Measurements from ENCODE around the gene CALR. TPM values are rescaled to one million over a fixed set of nuclear protein-coding genes. Genes with fewer than 3 reads are reported as not detected.
"Not testable (repeated sequence)": the region's sequence is repeated elsewhere in the genome, so short reads cannot be mapped to it uniquely, and the experiment has no call there.

The CALR gene
- total RNA-seq, 2 donors from 2014 or later: 873 to 1,303 TPM

- Mint-ChIP-seq H3K27ac (peak overlapping the region; percentile 97), H3K9me3 (no peaks in the 10 kb centered on the region), H3K4me1 (peaks cover 22% of the 10 kb centered on the region), H3K27me3 (ENCODE audit: insufficient read depth) (peaks cover 3% of the 10 kb centered on the region), H3K36me3 (ENCODE audit: low read depth) (no peaks in the 10 kb centered on the region), H3K4me3 (peak overlapping the region; percentile 45)
- no peaks in the 10 kb centered on the region for H3K9me3 ChIP-seq (ENCODE audit: control insufficient read depth, low read length)
- TF ChIP-seq CTCF (conservative IDR thresholded peaks at IDR 0.05): no peak
- H3K36me3 ChIP-seq (ENCODE audit: control insufficient read depth, insufficient read depth, low read length): no peaks in the 10 kb centered on the region
- no peaks in the 10 kb centered on the region for H3K27me3 ChIP-seq (ENCODE audit: control insufficient read depth, insufficient read depth, low read length, poor library complexity, severe bottlenecking)
- H3K9ac ChIP-seq (ENCODE audit: extremely low read depth, low read length, poor library complexity, severe bottlenecking): no peak overlapping the region
- no peak overlapping the region for H3K4me3 ChIP-seq (ENCODE audit: low read length)
- DNase-seq: peak; percentile 92
- peaks cover 6% of the 10 kb centered on the region for H3K4me1 ChIP-seq (ENCODE audit: control insufficient read depth, insufficient read depth, low read length)
- WGBS, 2 experiments (ENCODE audit: insufficient coverage in 1 of 2, insufficient read length in 1 of 2): 66 to 73% methylated on average over 19 to 22 of the region's 22 CpGs
- peak overlapping the region; percentile 61 for H3K27ac ChIP-seq (ENCODE audit: low read depth, low read length)
Observed at GRCh38 chr19:12913011-12913561, 25.3 kb upstream of the CALR start.

- no peaks in the 10 kb centered on the region for H3K36me3 ChIP-seq (ENCODE audit: control insufficient read depth, insufficient read depth, low read length)
- no peak for TF ChIP-seq CTCF (conservative IDR thresholded peaks at IDR 0.05)
Observed at GRCh38 chr19:12913851-12914690, 24.3 kb upstream of the CALR start.

GRCh38 chr19:12915860-12916259 is 22.5 kb upstream of the CALR start:
- H3K27ac Mint-ChIP-seq; DNase-seq; H3K36me3 ChIP-seq (ENCODE audit: control insufficient read depth, insufficient read depth, low read length); H3K27ac ChIP-seq (ENCODE audit: low read depth, low read length); H3K9ac ChIP-seq (ENCODE audit: extremely low read depth, low read length, poor library complexity, severe bottlenecking); H3K4me3 Mint-ChIP-seq; H3K36me3 Mint-ChIP-seq (ENCODE audit: low read depth); H3K4me3 ChIP-seq (ENCODE audit: low read length); H3K9me3 ChIP-seq (ENCODE audit: control insufficient read depth, low read length); H3K4me1 ChIP-seq (ENCODE audit: control insufficient read depth, insufficient read depth, low read length); H3K27me3 ChIP-seq (ENCODE audit: control insufficient read depth, insufficient read depth, low read length, poor library complexity, severe bottlenecking): not testable (repeated sequence)
- Mint-ChIP-seq H3K27me3 (ENCODE audit: insufficient read depth) (peaks cover 13% of the 10 kb centered on the region), H3K4me1 (peaks cover 22% of the 10 kb centered on the region), H3K9me3 (peaks cover 10% of the 10 kb centered on the region)
- WGBS, 2 experiments (ENCODE audit: insufficient coverage in 1 of 2, insufficient read length in 1 of 2): 79 to 94% methylated on average over 3 to 4 of the region's 4 CpGs

More at GRCh38 chr19:12913851-12914690, 24.3 kb upstream of the CALR start:
- H3K9me3 ChIP-seq (ENCODE audit: control insufficient read depth, low read length): no peaks in the 10 kb centered on the region
- no peak overlapping the region for H3K4me3 ChIP-seq (ENCODE audit: low read length)
- WGBS, 2 experiments (ENCODE audit: insufficient coverage in 1 of 2, insufficient read length in 1 of 2): 87 to 96% methylated on average over 9 to 11 of the region's 12 CpGs
- H3K4me1 Mint-ChIP-seq: peaks cover 22% of the 10 kb centered on the region
- peak; percentile 64 for DNase-seq
- H3K36me3 Mint-ChIP-seq (ENCODE audit: low read depth): no peaks in the 10 kb centered on the region
- H3K4me3 Mint-ChIP-seq: peak overlapping the region; percentile 45
- H3K27me3 Mint-ChIP-seq (ENCODE audit: insufficient read depth): peaks cover 12% of the 10 kb centered on the region
- peak overlapping the region; percentile 97 for H3K27ac Mint-ChIP-seq
- H3K9ac ChIP-seq (ENCODE audit: extremely low read depth, low read length, poor library complexity, severe bottlenecking): no peak overlapping the region
- H3K27ac ChIP-seq (ENCODE audit: low read depth, low read length): no peak overlapping the region
- peaks cover 6% of the 10 kb centered on the region for H3K4me1 ChIP-seq (ENCODE audit: control insufficient read depth, insufficient read depth, low read length)
- H3K27me3 ChIP-seq (ENCODE audit: control insufficient read depth, insufficient read depth, low read length, poor library complexity, severe bottlenecking): no peaks in the 10 kb centered on the region
- H3K9me3 Mint-ChIP-seq: peaks cover 7% of the 10 kb centered on the region

Data from endodermal cell (in vitro differentiated cells).